Measurements from ENCODE around the gene HOXA5. TPM values are rescaled to one million over a fixed set of nuclear protein-coding genes. Genes with fewer than 3 reads are reported as not detected.

The HOXA5 gene
- polyA plus RNA-seq, 3 donors, result 3.1 to 29.6 (median 11.8) TPM

DNA sequence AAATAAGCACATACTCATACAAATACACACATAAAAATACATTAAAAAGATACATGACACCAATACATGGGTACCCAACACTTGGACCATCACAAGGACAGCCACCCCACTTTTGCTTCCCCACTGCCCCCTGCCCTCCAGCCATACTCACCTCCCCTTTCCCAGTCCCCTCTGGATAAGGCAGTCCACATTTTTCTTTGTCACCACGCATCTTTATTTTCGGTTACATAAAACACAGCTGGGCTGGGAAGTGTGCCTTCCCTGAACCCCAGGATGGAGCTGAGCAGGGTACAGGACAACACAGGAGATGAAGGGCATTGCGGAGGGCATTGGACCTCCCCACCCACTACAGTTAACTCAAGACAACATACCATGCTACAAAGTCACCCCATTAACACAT lies 10.0 kb upstream of the HOXA5 start:
- 34 to 79% (median 78%) methylated on average over 3 of the region's 3 CpGs for WGBS, 3 donors
- H3K27ac ChIP-seq (ENCODE audit: low read depth, low read length), result no peak overlapping the region

- 15 to 32% (median 27%) methylated on average over 22 of the region's 22 CpGs for WGBS, 3 donors
- H3K27ac ChIP-seq (ENCODE audit: low read depth, low read length), result no peak overlapping the region
These were observed 9.4 kb upstream of the HOXA5 start for GRCh38 chr7:27152816-27153442.

DNA sequence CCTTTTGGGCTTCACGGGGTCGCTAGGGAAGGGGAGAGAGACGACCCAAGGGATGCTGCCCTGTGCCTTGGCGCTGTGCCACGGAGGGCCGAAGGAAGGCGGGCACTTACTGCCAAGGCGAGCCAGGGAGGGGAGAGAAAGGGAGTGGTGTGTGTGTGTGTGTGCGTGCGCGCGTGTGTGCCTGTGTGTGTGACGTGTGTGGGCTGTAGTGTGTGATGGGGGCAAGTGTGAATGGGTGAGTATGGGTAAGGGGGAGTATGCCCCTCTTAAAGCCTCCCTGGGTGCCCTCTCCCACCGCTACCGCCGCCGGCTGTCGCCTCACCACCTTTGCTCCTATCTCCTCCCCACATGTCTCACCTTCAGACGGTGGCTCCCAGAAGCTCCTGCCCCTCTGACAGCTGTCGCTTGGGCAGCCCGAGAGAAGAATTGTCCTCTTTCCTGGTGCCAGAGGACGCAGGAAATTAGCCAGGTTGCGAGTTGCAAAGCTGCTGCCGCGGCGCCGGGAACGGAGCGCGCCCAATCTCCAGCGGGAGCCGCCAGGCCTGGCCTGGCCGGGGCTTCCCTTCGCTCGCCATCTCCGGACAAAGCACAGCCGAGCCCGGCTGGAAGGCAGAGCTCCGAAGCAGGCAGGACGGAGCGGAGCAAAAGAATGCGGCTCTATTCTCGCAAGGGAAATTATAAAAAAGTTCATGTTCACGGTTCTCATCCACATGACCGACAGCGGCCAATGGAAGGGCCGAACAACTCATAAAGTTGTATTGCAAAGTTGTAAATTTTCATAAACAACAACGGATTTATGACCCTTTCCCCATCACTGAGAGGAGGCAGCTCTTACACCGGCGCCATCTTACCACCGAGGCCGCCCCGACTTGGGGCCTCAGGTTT lies 8.7 kb upstream of the HOXA5 start, which contains the start of gene HOXA3:
TSS of gene HOXA3 (minus strand) at position 653 of the 885 bp plus-strand sequence. CDS start 41,943 bp downstream, outside the sequence.
- no peak within 1 kb of the TSS for H3K27ac ChIP-seq (ENCODE audit: low read depth, low read length)
- 2 to 6% (median 5%) methylated on average over 50 to 51 of the region's 53 CpGs for WGBS, 3 donors

DNA sequence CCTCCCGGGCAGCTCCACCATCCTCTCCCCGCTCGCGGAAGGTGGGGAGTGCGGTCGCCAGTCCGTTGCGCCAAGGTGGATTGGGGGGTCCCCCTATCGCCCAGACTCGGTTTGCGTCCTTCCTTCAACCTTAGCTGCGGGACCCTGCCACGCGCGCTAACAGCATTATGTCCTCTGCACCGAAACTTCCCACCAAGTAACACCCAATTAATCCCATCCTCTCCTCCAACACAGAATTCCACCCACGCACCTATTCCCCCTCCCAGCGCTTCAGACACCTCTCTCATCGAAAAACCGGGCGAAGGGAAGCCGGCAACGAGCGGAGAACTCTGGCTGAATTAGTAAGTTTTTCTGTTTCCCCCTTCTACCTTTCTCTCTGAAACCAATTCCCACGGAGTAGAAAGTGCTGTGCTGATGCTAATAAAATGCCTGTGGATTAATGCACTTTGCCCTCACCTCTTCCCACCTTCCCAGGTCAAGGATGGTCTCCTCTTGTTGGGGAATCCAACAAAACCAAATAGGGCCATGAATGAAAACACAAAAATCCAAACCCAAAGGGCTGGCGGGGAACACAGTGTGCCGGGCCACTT lies 8.0 kb upstream of the HOXA5 start:
- 1 to 6% (median 4%) methylated on average over 27 of the region's 27 CpGs for WGBS, 3 donors
- H3K27ac ChIP-seq (ENCODE audit: low read depth, low read length), result no peak overlapping the region

GRCh38 chr7:27150568-27151340 lies 7.3 kb upstream of the HOXA5 start:
- 0 to 3% (median 1%) methylated on average over 48 to 58 of the region's 58 CpGs for WGBS, 3 donors
- no peak overlapping the region for H3K27ac ChIP-seq (ENCODE audit: low read depth, low read length)

- no peak overlapping the region for H3K27ac ChIP-seq (ENCODE audit: low read depth, low read length)
- WGBS, 3 donors, result 24 to 45% (median 37%) methylated on average over 13 of the region's 13 CpGs
These were observed 6.5 kb upstream of the HOXA5 start for GRCh38 chr7:27149842-27150567.

DNA sequence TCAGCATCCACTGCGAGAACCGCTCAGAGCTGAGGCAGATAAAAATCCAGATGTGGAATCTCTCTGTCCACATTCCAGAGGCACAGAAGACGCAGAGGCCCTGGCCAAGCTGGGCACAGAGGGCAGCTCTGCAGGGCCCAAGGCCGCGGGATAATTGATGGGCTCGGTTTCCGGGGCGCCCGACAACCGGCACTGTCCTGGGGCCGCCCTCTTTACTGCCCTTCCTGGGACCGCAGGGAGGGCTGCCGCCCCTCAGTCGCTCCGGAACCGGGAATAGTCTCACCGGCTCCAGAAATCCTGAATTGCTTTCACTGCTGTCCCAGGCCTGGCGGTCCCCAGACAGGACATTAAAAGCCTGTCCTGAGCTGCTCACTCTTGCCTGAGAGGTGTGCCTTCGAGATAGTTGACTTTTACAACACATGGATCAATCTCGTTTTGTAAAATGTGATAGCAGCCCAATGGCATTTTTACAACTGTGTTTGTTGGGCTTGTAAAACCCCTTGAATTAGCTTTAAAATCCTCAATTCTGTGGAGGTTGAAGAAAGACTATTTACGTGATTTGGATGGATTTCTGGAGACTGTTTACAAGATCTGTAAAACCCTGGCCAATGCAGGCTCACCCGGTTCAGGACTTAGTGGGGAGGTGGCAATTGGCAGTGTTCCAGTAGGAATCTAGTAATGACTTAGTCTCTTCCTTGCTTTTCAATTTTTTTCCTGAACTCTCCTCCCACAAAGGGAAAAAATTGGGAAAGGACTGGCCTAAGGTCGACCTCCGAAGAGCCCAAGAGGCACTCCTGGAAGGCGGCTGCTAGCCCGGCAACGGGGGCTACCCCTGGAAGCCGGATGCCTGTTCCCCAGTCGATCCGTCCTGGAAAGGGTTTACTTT lies 5.5 kb upstream of the HOXA5 start:
- no peak overlapping the region for H3K27ac ChIP-seq (ENCODE audit: low read depth, low read length)
- 16 to 38% (median 18%) methylated on average over 30 of the region's 30 CpGs for WGBS, 3 donors

DNA sequence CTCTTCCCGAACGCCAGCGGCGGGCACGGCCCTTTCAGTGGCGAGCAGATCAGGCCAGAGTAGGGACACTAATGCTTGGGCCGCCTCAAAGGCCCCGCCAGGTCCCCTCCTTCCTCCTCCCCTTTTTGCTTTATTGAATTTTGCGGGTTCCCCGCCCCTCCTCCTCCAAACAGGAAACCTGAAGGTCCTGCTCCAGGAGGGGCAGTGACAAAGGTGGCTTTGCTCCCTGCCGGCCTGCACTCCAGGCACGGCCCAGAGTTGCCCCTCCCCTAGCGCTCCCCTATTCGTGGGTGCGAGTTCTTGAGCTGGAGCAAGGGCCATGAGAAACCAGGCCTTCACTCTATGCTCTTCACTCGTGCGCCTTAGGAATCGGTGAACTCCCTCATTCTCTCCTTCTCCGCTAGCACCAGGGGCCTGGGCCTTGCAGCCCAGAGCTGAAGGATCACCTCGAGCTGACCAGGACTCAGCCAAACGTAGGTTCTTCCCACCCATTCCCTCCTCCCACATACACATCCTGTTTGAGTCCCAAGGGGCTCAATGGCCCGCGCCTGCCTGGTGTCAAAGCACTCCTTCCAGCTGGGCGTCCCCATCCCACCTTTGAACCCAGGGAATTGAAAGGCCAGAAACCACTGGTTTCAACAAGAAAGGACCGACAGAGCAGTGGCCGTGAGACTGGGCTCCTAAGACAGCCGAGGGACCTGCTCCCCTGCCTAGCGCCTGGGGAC lies 4.7 kb upstream of the HOXA5 start:
- 7 to 23% (median 12%) methylated on average over 28 of the region's 28 CpGs for WGBS, 3 donors
- peak overlapping the region; percentile 7 for H3K27ac ChIP-seq (ENCODE audit: low read depth, low read length)

DNA sequence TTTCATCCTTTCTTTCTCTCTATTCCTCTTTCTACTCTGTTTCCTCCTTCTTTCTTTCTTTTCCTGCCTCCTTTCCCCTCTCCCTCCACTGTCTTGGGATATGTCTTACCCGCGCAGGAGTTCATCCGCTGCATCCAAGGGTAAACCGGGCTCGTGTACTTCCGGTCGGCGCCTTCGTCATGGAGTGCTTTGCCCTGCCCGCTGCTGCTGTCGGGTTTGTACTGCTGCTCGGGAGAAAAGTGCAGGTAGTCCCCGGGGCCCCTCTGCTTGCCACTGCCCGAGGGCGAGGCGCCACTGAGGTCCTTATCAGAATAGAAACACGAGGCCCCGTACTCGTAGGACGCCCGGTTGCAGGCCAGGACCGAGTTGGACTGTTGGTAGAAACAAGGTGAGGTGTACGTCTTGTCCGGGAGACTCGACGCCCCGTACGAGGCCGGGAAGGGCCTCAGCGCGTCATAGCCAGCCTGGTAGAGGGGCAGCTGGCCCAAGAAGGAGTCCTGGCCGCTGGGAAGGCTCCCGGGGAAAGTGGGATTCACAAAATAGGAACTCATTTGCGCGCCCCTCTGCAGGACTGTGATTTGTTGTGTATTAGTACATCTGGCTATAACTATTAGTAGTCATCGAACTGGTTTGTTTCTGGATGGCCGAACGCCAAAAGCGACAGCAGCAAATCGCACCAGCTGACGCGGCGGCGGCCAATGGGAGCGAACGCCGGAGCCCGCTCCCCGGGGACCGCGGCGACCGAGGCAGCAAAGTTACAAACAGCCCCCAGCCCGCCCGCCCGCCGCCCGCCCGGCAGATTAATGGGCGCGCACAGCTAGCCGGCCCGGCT lies 3.9 kb upstream of the HOXA5 start, which contains the start of gene HOXA6:
TSS of gene HOXA6 (minus strand) at position 576 of the 832 bp plus-strand sequence. CDS start at position 551, 25 bp downstream.
- WGBS, 3 donors, result 8 to 20% (median 9%) methylated on average over 56 to 63 of the region's 63 CpGs
- peak within 1 kb of the TSS; percentile 7 for H3K27ac ChIP-seq (ENCODE audit: low read depth, low read length)

GRCh38 chr7:27146491-27147198 lies 3.2 kb upstream of the HOXA5 start:
- no peak overlapping the region for H3K27ac ChIP-seq (ENCODE audit: low read depth, low read length)
- 38 to 74% (median 62%) methylated on average over 5 of the region's 5 CpGs for WGBS, 3 donors

- H3K27ac ChIP-seq (ENCODE audit: low read depth, low read length), result no peak overlapping the region
- 25 to 79% (median 60%) methylated on average over 11 of the region's 11 CpGs for WGBS, 3 donors
These were observed 2.5 kb upstream of the HOXA5 start for GRCh38 chr7:27145914-27146412.

- H3K27ac ChIP-seq (ENCODE audit: low read depth, low read length), result no peak overlapping the region
These were observed 1.9 kb upstream of the HOXA5 start for GRCh38 chr7:27145165-27145913.

DNA sequence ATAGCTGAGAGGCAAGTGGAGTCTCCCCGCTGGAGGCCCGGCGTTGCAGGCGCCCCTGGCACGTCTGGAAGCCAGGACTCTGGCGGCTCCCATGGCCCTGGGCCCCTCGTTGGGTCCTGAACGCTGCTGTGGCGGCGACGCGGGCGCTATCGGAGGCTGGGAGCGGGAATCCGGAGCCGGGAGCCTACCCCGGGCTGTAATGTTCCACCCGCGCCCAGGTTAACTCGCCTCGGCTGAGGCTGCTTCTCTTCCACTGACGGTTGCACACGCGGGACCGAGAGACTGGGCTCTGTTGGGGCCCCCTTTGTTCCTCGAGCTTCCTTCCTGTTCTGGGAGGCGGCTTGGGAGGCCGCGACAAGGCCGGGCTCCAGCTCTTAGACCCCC lies 1.3 kb upstream of the HOXA5 start:
- no peak overlapping the region for H3K27ac ChIP-seq (ENCODE audit: low read depth, low read length)
- 18 to 53% (median 52%) methylated on average over 31 of the region's 31 CpGs for WGBS, 3 donors

More at GRCh38 chr7:27145165-27145913, 1.9 kb upstream of the HOXA5 start:
- 27 to 68% (median 64%) methylated on average over 47 of the region's 47 CpGs for WGBS, 3 donors

Measured in adipose tissue (tissue), 3 donors.